ENCODE data around the gene CFAP73. TPM values are rescaled to one million over a fixed set of nuclear protein-coding genes. Genes with fewer than 3 reads are reported as not detected.
"Not testable (repeated sequence)": the region's sequence is repeated elsewhere in the genome, so short reads cannot be mapped to it uniquely, and the experiment has no call there.

Gene CFAP73
- total RNA-seq, 1 experiment from 2014 or later: not detected

DNA sequence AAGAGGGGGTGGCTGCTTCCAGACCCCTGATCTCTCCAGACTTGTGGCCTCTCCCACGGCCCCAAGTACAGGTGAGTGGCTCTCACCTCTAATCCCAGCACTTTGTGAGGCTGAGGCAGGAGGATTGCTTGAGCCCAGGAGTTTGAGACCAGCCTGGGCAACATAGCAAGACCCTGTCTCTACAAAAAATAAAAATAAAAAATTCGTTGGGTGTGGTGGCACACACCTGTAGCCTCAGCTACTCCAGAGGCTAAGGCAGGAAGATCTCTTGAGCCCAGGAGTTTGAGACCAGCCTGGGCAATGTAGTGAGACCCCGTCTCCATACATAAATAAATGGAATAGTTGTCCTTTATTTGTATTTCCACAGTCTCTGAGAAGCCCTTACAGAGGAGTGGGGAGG lies 7.8 kb upstream of the CFAP73 start:
- DNase-seq (ENCODE audit: low read depth): not testable (repeated sequence)

DNA sequence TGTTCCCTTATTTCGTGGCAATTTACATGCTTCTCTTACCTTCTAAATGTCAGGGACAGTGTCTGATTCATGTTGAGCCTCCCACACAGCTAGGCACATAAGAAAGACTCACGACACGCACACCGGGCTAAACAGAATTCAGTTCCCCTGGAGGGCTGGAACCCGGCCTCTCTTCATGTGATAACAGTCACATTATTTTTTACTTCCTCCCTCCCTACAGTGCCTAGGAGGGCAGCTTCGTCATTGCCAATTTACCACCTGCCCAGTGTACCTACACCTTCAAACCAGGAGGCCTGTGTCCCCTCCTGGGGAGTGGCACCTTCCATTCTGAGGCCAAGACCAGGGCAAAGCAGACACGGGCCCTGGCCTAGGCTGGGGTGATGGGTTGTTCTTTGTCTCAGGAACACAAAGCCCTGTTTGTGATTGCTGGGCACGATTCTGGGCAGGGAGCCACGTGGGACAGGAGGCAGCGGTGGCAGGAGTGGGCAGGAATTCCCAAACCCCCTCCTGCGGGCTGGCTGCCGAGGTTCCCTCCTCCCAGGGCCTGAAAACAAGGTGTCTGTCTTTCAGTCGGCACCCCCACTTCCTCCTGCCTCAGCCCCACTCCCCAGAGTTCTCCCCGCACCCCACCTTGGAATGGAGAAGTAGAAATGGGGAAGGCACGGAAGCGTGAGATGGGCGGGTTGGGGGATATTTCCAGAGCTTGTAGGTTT lies 7.2 kb upstream of the CFAP73 start:
- DNase-seq (ENCODE audit: low read depth): no peak

DNA sequence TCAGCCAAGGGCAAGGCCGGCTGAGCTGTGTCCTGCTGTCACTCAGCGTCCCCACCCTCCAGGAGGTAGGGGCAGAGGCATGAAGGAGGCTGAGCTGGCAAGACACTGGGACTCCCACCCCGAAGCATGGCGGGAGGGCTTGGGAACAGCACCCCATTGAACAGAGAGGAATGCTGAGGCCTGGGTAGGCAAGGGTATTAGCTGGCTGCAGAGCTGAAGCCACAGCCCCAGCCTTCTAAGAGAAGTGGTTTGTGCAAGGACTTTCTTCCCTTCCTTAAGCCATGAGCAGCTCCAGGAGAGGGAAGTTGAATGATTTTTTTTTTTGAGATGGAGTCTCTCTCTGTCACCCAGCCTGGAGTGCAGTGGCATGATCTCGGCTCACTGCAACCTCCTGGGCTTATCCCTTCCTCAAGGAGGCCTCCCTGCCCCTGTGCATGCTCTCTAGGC lies 6.6 kb upstream of the CFAP73 start:
- DNase-seq (ENCODE audit: low read depth): no peak

DNA sequence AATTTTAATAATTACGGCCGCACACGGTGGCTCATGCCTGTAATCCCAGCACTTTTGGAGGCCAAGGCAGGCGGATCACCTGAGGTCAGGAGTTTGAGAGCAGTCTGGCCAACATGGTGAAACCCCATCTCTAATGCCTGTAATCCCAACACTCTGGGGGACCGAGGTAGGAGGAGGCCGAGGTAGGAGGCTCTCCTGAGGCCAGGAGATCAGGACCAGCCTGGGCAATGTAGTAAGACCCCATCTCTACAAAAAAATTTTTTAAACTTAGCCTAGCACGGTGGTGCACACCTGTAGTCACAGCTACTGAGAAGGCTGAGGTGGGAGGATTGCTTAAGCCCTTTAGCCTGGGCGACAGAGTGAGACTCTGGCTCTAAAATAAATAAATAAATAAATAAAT lies 5.6 kb upstream of the CFAP73 start:
- no peak for DNase-seq (ENCODE audit: low read depth)

DNA sequence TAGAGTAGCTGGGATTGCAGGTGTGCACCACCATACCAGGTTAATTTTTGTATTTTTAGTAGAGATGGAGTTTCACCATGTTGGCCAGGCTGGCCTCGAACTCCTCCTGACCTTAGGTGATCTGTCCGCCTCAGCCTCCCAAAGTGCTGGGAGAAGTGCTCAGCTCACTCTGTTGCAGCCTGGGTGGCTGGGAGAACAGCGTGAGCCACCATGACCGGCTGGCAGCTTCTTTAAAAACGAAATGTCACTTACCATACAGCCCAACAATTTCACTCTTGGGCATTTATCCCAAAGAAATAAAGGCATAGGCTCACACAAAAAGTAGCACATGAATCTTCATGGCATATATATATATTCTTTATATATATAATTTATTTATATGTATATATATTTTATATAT lies 4.7 kb upstream of the CFAP73 start:
- DNase-seq (ENCODE audit: low read depth): no peak

DNA sequence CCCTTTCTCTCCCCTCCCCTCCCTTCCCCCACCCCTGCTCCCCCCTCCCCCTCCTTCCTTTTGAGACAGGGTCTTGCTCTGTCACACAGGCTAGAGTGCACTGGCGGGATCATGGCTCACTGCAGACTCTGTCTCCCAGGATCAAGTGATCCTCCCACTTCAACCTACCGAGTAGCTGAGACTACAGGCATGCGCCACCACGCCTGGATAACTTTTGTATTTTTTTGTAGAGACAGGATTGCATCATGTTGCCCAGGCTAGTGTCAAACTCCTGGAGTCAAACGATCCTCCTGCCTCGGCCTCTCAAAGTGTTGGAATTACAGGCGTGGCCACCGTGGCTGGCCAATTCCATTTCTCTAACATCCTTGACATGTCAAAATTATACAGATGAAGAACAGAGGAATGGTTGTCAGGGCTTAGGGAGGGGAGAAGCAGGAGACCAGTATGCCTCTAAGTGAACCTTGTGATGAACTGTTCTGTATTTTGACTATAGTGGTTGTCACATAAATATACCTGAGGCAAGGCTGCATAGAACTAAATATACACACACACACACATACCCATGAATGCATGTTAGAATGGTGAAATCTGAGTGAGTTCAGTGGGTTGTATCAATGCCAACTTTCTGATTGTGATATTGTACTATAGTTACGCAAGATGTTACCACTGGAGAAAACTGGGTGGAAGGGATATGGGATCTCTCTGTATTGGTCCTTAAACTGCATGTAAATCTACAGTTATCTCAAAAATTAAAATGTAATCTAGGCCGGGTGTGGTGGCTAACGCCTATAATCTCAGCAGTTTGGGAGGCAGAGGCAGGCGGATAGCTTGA lies 3.6 kb upstream of the CFAP73 start:
- no peak for DNase-seq (ENCODE audit: low read depth)

DNA sequence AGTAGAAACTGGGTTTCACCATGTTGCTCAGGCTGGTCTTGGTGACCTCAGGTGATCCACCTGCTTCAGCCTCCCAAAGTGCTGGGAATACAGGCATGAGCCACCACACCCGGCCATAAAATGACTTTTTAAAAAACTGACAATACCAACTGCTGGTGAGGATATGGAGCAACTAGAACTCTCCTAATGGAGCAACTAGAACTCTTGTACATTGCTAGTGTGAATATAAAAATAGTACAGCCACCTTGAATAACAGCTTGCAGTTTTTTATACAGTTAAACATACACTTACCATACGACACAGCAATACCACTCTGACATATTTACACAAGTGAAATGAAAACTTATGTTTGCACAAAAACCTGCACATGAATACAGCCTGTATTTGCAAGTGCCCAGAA lies 2.5 kb upstream of the CFAP73 start:
- DNase-seq (ENCODE audit: low read depth): no peak

DNA sequence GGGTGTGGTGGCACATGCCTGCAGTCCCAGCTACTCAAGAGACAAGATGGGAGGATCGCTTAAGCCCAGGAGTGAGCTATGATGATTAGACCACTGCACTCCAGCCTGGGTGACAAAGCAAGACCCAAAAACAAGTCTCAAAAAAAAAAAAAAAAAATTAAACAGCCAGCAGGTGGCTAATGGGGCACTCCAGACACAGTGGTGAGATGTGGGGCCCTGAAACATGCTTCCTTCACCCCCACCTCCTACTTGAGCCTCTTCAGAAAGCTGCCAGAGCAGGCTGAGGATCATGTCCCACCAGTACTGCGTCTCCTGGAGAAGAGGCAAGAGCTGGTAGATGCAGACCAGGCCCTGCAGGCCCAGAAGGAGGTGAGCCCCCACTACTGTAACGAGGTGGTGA lies 2.1 kb downstream of the CFAP73 start:
- no peak for DNase-seq (ENCODE audit: low read depth)

DNA sequence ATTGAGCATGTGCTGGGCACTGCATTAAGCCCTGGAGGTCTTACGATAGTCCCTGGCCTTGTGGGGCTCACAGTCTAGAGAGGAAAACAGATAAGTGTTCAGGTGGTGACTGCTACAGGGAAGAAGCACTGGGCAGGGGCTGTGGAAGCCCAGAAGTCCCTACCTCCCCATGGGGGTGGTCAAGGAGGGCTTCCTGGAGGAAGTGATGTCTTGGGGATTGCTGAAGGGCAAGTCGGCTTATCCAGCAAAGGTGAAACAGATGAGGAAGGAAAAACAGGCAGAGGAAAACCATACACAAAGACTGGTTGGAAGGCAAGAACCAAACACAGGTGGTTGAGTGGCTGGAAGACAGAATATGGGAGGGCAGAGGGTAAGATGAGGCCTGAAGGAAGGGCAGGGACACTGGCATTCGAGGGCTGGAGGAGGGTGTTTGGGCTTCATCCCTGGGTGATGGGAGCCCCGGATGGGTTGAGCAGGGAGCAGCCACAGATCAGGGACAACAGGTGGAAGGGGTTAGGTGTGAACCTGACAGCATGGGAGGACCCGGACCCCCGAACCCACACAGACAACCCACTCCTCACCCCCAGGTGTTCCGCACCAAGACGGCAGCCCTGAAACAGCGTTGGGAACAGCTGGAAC lies 2.8 kb downstream of the CFAP73 start:
- DNase-seq (ENCODE audit: low read depth): no peak

DNA sequence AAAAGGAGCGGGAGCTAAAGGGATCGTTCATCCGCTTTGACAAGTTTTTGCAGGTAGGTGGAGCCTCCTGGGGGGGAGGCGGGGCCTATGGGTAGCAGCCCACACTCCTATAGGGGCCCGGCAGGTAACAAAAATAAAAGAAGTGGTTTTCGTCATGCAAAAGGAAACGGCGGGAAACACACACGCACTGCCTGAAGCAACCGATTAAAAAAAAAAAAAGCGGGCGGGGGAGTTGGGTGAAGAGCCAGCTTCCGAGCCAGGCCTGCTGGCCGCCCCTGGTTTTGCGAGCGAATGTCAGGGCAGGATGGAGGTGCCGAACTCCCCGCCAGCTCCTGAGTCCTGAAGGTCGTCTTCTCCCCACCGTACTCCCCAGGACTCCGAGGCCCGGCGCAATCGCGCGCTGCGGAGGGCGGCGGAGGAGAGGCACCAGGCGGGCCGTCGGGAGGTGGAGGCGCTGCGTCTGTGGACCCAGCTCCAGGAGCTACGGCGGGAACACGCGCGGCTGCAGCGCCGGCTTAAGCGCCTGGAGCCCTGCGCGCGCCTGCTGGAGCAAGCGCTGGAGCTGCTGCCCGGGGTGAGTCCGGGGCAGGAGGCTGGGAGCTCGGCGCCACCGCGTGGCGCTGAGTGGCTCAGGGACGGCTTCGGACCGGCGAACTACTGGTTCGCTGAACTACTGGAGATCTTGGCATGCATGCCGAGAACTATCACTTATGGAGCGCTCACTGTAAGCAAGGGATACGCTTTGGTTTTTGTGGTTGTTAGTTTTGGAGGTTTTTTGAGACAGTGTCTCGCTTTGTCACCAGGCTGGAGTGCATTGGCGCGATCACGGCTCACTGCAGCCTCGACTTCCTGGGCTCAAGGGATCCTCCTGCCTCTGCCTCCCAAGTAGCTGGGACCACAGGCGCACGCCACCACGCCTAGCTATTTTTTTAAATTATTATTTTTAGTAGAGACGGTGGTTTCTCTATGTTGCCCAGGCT lies 3.6 kb downstream of the CFAP73 start:
- peak; percentile 81 for DNase-seq (ENCODE audit: low read depth)

DNA sequence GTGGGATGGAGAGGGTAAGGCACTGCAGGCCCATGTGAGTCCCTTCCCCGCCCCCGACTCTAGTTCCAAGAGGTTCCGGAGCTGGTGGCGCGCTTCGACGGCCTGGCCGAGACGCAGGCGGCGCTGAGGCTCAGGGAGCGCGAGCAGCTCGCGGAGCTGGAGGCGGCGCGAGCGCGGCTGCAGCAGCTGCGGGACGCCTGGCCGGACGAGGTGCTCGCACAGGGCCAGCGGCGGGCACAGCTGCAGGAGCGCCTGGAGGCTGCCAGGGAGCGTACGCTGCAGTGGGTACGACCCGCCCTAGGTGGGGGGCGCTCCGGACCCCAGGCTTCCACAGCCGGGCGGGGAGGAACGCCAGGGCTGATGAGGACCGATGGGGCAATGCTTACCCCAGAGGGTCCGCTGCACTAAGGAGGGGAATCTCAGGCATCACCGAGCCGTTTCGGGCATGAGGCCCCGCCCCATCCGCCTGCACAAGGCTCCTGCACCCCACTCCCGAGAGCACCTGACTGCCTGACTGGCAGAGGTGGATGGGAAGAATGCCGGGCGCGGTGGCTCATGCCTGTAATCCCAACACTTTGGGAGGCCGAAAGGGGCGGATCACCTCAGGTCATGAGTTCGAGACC lies 4.9 kb downstream of the CFAP73 start:
- peak; percentile 38 for DNase-seq (ENCODE audit: low read depth)

DNA sequence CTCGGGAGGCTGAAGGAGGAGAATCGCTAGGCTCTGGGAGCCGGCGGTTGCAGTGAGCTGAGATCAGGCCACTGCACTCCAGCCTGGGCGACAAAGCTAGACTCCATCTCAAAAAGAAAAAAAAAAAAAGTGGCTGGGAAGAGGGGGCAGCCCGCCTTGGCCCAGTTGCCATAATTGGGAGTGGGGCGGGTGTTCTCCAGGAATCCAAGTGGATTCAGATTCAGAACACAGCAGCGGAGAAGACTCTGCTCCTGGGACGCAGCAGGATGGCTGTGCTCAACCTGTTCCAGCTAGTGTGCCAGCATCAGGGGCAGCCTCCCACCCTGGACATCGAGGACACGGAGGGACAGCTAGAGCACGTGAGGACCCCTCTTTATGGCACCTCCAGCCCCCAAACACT lies 5.5 kb downstream of the CFAP73 start:
- DNase-seq (ENCODE audit: low read depth): no peak

DNA sequence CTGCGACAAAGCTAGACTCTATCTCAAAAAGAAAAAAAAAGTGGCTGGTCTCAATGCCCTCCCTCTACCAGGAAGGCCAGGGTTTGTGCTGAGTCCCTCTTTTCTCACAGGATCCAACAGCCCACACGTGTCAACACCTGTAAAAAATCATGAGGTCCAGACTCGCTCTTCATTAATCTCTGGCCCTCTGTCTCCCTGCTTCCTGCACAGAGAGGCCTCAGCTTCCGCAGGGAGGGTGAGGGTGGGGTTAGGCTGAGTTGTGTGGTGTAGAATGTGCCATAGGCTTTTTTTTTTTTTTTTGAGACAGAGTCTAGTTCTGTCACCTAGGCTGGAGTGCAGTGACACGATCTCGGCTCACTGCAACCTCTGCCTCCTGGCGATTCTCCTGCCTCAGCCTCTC lies 6.1 kb downstream of the CFAP73 start:
- DNase-seq (ENCODE audit: low read depth): no peak

DNA sequence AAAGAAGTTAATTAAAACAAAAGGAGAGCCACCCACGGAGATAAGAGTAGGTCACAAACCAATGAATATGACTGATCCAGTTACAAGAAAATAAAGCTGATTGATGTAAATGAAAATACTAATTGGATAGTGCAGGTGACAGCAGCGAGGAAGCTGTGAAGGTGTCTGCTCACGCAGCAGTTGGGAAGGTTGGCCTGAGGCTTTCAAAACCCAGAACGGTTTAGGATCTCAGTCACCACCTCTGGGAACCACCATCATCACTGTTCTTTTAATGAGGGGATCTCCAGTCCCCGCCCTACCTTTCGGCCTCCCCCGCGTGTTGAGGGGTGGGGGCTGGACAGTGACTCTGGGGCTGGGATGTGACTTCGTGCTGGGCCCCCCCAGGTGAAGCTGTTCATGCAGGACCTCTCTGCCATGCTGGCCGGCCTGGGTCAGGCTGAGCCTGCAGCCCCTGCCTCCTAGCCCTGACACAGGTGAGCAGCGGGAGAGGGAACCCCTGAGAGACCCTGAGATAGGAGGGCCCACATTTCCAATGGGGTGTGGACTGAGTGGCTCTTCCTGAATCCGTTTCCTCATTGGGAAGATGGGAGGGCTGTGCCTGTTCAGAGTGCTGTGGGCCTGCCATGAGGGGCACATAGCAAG lies 7.8 kb downstream of the CFAP73 start:
- no peak for DNase-seq (ENCODE audit: low read depth)

DNA sequence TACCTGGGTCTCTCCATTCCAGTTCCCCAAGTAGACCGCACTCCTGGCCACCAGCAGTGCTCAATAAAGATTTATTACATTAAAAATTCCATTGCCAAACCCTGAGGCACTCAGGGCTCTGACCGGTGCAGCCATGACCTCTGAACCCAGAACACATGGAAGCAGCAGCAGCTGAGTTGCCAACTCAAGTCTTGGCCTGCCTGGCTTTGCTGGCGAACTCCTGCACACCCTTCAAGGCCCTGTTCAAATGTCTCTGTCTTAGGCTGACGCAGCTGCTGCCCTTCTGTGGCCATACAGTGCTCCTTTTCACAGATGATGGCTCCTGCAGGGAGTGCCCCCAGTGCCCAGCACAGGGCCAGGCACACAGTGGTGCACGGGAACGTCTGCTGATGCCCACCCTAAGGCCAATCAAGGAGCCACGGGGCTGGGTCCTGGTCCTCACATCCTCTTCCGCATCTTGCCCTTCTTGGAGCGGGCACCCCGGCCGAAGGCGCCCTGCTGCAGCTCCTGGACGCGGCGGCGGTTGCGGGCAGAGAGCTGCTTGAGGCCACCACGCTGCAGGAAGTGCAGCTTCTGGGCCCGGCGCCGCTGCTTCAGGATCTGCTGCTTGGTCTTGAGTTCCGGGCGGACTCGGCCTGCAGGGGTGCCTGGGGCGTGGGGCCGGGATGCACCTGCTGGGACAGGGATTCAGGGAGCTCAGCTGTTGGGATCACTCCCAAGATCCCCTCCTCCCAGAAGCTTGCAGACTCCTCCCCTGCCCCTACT lies 9.1 kb downstream of the CFAP73 start:
- DNase-seq (ENCODE audit: low read depth): no peak

DNA sequence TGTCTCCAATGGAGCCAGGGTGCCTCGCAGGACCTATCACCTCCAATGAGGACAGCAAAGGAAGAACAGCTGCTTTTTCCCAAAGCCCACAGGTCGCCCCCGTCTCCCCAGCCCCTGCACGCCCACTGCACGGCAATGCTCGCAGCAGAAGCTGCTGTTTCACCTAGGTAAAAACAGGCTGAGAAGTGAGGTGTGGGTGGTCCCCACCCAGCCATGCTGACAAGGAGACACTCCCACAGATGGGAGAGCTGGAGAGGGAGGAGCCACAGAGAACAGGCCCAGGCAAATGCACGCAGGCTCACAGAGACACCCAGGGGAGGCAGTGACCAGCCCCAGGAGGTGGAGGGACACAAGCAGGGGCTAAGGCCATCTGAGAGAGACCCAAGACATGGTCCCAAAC lies 10.4 kb downstream of the CFAP73 start:
- DNase-seq (ENCODE audit: low read depth): no peak

DNA sequence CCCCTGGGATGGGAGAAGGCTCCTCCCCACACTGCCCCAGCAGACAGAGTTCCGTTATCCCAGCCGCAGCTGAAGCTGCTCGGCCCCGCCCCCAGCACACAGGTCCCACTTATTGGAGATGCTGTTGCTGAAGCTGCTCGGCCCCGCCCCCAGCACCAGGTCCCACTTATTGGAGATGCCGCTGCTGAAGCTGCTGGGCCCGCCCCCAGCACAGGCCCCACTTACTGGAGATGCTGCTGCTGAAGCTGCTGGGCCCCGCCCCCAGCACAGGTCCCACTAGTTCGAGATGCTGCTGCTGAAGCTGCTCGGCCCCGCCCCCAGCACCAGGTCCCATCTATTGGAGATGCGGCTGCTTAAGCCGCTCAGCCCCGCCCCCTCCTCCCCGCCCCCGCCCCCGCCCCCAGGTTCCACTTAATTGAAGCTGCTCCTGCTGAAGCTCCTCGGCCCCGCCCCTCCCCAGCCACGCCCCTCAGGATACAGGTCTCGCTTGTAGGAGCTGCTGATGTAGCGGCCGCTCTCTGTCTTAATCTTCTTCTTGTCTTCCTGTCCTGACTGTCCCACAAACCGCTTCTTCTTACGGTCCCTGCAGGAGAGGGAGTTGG lies 12.0 kb downstream of the CFAP73 start:
- no peak for DNase-seq (ENCODE audit: low read depth)

DNA sequence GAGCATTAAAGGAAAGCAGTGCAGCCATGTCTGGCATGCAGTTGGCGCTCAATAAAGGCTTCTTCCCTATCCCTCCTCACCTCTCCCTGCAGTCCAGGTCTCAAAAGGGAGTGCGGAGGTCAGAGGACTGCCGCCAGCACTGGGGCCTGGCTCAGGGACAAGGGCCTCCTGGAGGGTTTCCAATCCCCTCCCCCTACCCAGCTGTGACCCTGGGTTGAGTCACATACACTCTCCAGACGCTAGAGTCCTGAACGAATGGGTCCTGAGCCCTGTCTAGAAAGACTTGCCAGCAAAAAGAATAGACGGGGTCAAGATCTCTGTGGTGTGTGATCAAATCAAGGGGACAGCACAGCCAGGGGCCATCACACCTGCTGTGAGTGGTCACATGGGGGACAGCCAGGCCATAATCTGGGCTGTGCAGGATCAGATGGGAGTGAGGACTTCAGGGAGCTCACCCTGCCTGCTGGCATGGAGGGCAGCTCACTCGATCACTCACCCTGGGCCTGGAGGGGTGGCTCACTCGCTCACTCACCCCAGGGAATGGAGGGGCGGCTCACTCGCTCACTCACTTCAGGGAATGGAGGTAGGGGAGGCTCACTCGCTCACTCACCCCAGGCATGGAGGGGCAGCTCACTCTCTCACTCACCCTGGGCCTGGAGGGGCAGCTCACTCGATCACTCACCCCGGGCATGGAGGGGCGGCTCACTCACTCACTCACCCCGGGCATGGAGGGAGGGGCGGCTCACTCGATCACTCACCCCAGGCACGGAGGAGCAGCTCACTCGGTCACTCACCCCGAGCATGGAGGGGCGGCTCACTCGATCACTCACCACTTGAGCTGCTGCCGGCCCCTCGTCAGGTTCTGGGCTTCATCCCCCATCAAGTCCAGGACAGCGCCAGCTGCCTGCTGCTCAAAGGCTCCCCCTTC lies 12.8 kb downstream of the CFAP73 start:
- DNase-seq (ENCODE audit: low read depth): peak; percentile 56

Data from RPMI7951 (cell line).